ENCODE data around the gene NDUFS5.
A peak's percentile ranks its signal among the peaks of the same experiment; 100 is the strongest.
"Not testable (repeated sequence)": the region's sequence is repeated elsewhere in the genome, so short reads cannot be mapped to it uniquely, and the experiment has no call there.

NDUFS5 gene

DNA sequence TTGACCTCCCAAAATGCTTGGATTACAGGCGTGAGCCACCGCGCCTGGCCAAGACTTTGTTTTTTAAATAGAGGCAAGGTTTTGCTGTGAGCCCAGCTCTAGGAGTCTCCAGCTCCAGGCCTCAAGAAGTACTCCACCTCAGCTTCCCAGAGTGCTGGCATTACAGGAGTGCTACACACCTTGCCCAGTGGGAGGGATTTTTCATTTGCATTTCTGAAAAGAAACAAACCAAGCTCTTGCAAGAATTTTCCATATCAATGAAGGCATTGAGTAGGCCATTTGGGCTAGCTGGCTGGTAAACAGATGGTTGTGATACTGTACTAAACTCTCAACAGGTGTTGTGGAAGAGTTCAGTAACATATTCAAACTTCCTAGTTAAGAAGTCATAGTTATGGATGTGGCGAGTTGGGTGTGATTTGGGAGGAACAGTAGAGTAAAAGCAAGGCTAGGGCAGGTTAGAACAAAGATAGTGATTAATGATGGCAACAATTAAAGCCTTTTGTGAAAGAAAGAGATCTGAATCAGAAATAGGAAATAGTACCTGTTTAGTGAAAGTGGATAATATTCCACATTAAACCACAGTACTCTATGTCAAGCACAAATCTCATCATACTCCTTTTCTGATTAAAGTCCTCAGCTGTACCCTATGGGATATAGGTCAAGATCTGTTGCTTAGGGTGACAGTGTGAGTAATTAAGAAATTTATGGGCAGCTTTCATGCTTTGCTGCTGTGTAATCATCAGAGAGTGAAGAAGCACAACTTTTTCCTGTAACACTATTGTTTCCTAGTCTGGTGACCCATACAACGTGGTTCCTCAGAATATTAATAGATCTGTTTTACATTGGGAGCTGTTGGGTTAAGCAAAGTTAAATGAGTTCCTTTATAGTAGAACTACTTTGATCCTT, 24.4 kb upstream of the NDUFS5 start:
- no peaks in the 10 kb centered on the region for H3K27me3 Mint-ChIP-seq
- peaks cover 92% of the 10 kb centered on the region for H3K36me3 Mint-ChIP-seq (ENCODE audit: low read depth)
- H3K4me1 Mint-ChIP-seq (ENCODE audit: low read depth): peaks cover 33% of the 10 kb centered on the region
- peak overlapping the region; percentile 51 for H3K27ac Mint-ChIP-seq
- H3K9me3 Mint-ChIP-seq: no peaks in the 10 kb centered on the region
- H3K4me3 Mint-ChIP-seq: no peak overlapping the region
- intact Hi-C loops (cut with micrococcal nuclease): no loop called here

DNA sequence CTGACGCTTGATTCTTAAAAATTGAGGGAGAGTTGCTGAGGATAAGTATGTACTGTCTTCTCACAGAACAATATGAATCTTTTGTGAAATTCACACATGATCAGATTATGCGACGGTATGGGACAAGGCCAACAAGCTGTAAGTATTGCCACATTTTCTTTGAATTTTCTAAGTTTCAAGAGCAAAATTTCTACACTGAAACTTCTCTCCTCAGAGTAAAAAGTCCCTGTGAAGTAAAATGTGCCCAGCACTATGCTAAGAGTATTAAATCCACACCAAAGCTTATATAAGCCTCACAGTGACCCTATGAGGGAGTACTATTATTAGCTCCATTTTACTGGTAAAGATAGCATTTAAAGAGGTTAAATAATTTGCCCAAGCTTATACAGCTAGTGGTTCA, 22.9 kb upstream of the NDUFS5 start:
- no peak overlapping the region for H3K4me3 Mint-ChIP-seq
- no peaks in the 10 kb centered on the region for H3K9me3 Mint-ChIP-seq
- intact Hi-C loops (cut with micrococcal nuclease): no loop called here
- peak overlapping the region; percentile 51 for H3K27ac Mint-ChIP-seq
- H3K27me3 Mint-ChIP-seq: no peaks in the 10 kb centered on the region
- H3K36me3 Mint-ChIP-seq (ENCODE audit: low read depth): peaks cover 93% of the 10 kb centered on the region
- H3K4me1 Mint-ChIP-seq (ENCODE audit: low read depth): peaks cover 28% of the 10 kb centered on the region

DNA sequence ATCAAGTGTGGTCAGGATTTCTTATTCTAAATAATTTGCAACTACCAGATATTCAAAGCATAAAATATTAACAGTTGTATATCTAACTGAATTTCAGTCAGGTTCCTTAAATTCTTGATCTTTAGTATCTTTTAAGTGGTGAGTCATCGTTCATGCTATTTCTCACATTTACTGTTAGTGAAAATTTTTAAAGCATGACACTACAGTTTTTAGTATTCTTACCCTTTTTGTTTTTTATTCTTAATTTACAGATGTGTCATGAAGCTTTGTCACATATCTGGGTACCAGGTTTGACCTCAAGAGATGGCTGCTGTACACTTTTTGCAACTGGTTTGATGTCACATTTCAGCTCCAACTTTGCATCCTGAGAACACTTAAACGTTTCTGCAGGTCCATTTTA, 22.4 kb upstream of the NDUFS5 start:
- Mint-ChIP-seq H3K9me3 (no peaks in the 10 kb centered on the region), H3K4me1 (ENCODE audit: low read depth) (peaks cover 31% of the 10 kb centered on the region), H3K4me3 (no peak overlapping the region), H3K36me3 (ENCODE audit: low read depth) (peaks cover 96% of the 10 kb centered on the region), H3K27me3 (no peaks in the 10 kb centered on the region), H3K27ac (no peak overlapping the region)
- intact Hi-C loops (cut with micrococcal nuclease): no loop called here

DNA sequence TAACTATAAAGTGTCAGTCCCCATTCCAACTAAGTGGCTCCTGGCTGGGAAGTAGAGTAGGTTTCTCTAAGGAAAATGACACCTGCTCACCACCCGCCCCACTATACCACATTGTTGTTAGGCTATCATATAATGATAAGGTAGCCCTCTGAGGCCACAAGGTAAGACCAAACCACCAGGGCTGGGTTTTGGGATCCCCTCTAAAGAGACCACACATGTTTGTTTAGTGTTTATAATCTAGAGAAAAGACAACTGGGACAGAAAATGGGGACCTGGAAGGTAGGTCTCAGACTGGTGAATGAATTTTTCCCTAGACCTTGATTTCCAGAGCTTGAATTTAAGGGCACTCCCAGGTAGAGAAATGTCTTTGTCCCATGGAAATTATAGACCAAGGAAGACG, 19.9 kb upstream of the NDUFS5 start:
- Mint-ChIP-seq H3K27ac (no peak overlapping the region), H3K9me3 (no peaks in the 10 kb centered on the region), H3K27me3 (no peaks in the 10 kb centered on the region), H3K36me3 (ENCODE audit: low read depth) (peaks cover 94% of the 10 kb centered on the region), H3K4me1 (ENCODE audit: low read depth) (peaks cover 25% of the 10 kb centered on the region), H3K4me3 (no peak overlapping the region)
- intact Hi-C loops (cut with micrococcal nuclease): no loop called here

DNA sequence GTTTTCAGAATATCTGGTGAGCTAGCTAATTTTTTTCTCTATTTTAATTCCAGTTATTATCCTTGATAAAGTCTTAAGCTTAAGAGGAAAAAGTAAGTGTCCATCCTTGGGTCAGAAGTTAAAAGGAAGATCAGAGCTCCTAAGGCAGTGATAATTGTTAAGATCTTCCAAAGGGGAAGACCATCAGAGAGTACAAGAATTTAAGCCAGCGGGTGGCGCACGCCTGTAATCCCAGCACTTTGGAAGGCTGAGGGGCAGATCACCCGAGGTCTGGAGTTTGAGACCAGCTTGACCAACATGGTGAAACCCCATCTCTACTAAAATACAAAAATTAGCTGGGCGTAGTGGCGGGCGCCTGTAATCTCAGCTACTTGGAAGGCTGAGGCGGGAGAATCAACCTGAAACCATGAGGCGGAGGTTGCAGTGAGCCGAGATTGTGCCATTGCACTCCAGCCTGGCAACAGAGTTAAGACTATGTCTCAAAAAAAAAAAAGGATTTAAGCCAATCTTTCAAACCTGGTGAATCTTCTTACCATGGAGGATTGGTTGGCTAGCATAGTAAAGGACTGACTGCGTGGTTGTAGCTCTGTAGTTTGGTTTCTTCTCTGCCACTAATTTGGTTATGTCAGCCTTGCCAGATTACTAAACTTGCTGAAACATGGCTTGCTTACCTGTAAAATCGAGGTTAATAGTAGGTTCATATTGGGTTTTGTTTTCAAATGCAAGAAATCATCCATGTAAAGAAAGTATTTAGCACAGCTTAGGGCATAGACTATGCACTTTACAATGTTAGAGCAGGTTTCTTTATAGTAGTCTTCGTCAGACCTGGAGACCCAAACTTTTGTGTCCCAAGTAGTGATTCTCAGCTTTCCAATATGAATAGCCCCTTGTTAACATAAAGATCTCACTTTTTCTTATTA, 19.2 kb upstream of the NDUFS5 start:
- Mint-ChIP-seq H3K36me3 (ENCODE audit: low read depth) (peaks cover 94% of the 10 kb centered on the region), H3K27me3 (no peaks in the 10 kb centered on the region), H3K9me3 (no peaks in the 10 kb centered on the region), H3K4me1 (ENCODE audit: low read depth) (peaks cover 19% of the 10 kb centered on the region), H3K4me3 (no peak overlapping the region), H3K27ac (no peak overlapping the region)
- intact Hi-C loops (cut with micrococcal nuclease): no loop called here

DNA sequence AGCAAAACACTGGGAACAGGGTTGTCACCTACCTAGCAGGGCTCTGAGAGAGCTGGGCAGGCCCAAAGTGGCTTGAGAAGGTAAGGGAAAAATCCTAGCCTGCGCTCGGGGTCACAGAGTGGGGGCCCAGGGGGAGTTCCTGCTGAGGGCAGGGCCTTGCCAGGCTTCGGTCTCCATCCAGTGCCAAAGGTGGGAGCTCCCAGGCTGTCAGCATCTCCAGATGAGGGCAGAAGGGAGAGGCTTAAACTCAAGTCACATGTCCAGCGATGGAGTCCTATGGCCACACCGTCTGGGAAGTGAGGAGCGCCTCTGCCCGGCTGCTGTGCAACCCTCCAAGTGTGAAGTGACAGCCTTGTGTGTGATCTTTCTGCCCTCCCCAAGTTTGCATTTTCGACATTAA, 11.2 kb upstream of the NDUFS5 start:
- H3K36me3 Mint-ChIP-seq (ENCODE audit: low read depth): peaks cover 44% of the 10 kb centered on the region
- H3K4me3 Mint-ChIP-seq; H3K27me3 Mint-ChIP-seq; H3K9me3 Mint-ChIP-seq; H3K4me1 Mint-ChIP-seq (ENCODE audit: low read depth); H3K27ac Mint-ChIP-seq; intact Hi-C loops (cut with micrococcal nuclease): not testable (repeated sequence)

DNA sequence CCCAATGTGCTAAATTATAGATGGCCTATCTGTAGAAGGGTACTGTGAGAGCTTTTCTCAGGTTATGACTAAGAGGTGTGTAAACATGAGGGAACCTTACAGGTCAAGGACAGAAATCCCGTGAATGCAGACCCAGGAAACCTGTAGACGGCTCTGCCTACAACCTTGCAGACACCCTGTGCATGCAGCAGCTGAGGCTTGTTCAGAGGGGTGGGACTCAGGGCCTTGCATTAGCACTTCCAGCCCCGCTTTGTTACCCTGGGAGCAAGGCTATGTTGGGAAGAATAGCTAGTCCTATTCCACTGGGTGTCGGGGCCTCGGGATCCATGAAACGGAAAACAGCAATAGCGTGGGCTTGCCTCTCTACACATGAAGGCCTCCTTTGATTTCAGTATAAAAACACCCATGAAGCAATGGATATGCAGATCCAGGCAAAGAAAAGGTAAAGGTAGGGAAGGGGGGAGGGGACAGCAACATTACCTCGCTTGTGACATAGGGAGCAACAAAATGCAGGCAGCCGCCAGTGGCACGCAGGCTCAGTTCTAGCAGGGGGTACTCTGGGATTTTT, 9.5 kb upstream of the NDUFS5 start:
- H3K36me3 Mint-ChIP-seq (ENCODE audit: low read depth): peaks cover 29% of the 10 kb centered on the region
- no peak overlapping the region for H3K4me3 Mint-ChIP-seq
- H3K4me1 Mint-ChIP-seq (ENCODE audit: low read depth): no peaks in the 10 kb centered on the region
- intact Hi-C loops (cut with micrococcal nuclease): no loop called here
- H3K27me3 Mint-ChIP-seq: peaks cover 2% of the 10 kb centered on the region
- no peak overlapping the region for H3K27ac Mint-ChIP-seq
- H3K9me3 Mint-ChIP-seq: no peaks in the 10 kb centered on the region

DNA sequence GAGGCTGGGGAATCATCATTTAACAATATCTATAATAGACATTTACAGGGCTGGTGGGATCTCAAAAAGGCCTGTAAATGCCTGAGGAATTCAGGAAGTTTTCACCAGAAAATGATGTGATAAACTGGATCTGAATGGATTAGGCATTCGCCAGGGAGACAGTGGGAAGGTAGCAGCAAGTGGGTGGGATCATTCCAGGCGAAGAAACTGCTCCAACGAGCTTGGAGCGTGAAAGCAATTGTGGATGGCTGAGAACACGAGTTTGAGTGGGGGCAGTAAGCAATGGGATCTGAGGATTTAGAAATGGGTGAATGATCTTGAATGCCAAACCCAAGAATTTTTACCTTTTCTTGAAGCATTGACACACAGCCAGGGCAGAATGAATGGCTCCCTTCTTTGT, 8.9 kb upstream of the NDUFS5 start:
- Mint-ChIP-seq H3K4me3 (no peak overlapping the region), H3K9me3 (no peaks in the 10 kb centered on the region), H3K36me3 (ENCODE audit: low read depth) (peaks cover 23% of the 10 kb centered on the region), H3K27me3 (peaks cover 2% of the 10 kb centered on the region), H3K27ac (no peak overlapping the region), H3K4me1 (ENCODE audit: low read depth) (no peaks in the 10 kb centered on the region)
- intact Hi-C loops (cut with micrococcal nuclease): no loop called here

DNA sequence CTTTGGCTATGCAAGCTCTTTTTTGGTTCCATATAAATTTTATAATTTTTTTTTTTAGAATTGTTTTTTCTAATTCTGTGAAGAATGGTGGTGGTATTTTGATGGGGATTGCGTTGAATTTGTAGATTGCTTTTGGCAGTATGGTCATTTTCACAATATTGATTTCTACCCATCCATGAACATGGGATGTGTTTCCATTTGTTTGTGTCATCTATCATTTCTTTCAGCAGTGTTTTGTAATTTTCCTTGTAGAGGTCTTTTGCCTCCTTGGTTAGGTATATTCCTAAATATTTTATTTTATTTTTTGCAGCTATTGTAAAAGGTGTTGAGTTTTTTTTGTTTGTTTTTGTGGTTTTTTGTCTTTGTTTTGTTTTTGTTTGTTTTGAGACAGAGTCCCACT, 5.7 kb upstream of the NDUFS5 start:
- intact Hi-C loops (cut with micrococcal nuclease); H3K4me3 Mint-ChIP-seq; H3K4me1 Mint-ChIP-seq (ENCODE audit: low read depth); H3K27me3 Mint-ChIP-seq; H3K27ac Mint-ChIP-seq; H3K36me3 Mint-ChIP-seq (ENCODE audit: low read depth); H3K9me3 Mint-ChIP-seq: not testable (repeated sequence)

DNA sequence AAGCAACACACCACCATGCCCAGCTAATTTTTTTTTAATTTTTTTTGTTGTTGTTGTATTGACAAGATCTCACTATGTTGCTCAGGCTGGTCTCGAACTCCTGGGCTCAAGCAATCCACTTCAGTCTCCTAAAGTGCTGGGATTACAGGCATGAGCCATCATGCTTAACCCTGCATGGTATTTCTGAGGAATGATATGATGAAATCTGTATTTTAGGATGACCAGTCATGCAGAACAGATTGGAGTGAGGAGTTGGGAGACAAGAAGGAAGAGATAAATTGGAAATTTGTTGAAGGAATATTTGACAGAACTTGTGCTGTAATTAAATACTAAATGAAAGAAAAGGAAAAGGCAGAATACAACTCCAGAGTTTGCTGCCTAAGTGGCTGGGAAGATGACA, 4.7 kb upstream of the NDUFS5 start:
- no peaks in the 10 kb centered on the region for H3K9me3 Mint-ChIP-seq
- H3K27ac Mint-ChIP-seq: no peak overlapping the region
- H3K4me1 Mint-ChIP-seq (ENCODE audit: low read depth): peaks cover 9% of the 10 kb centered on the region
- intact Hi-C loops (cut with micrococcal nuclease): no loop called here
- peaks cover 2% of the 10 kb centered on the region for H3K27me3 Mint-ChIP-seq
- peaks cover 3% of the 10 kb centered on the region for H3K36me3 Mint-ChIP-seq (ENCODE audit: low read depth)
- no peak overlapping the region for H3K4me3 Mint-ChIP-seq

DNA sequence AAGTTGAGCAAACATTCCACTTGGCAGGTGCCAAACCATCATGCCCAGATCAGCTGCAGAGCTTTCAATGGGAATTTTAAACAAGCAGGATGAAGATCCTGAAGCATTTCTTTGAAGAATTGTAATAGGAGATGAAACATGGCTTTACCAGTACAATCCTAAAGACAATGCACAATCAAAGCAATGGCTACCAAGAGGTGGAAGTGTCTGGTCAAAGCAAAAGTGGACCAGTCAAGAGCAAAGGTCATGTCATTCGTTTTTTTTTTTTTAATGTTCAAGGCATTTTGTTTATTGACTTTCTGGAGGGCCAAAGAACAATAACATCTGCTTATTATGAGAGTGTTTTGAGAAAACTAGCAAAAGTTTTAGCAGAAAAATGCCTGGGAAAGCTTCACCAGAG, 3.0 kb upstream of the NDUFS5 start:
- Mint-ChIP-seq H3K4me3 (no peak overlapping the region), H3K9me3 (no peaks in the 10 kb centered on the region), H3K4me1 (ENCODE audit: low read depth) (peaks cover 9% of the 10 kb centered on the region), H3K27ac (no peak overlapping the region), H3K36me3 (ENCODE audit: low read depth) (peaks cover 10% of the 10 kb centered on the region), H3K27me3 (peaks cover 2% of the 10 kb centered on the region)
- intact Hi-C loops (cut with micrococcal nuclease): no loop called here

DNA sequence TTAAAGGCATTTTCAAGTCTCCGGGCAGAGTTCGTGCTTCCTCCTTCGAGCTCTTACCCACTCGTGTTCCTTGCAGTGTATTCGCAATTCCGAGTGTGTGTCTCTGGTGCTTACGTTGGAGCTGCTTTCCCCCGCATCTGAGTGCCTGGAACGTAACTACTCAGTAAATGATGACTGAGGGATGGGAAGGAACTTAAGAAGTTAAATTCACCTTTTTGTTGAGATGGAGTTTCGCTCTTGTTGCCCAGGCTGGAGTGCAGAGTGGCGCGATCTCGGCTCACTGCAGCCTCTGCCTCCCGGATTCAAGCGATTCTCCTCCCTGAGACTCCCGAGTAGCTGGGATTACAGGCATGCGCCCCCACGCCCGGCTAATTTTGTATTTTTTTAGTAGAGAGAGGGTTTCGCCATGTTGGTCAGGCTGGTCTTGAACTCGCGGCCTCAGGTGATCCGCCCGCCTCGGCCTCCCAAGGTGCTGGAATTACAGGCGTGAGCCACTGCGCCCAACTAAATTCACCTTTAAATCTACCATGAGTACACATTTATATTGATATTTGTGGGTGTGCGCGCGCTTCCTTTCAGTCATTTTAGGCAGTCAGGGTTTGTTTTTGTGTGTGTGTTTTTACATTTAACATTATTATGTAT, 837 bp downstream of the NDUFS5 start:
- Mint-ChIP-seq H3K9me3 (no peaks in the 10 kb centered on the region), H3K4me1 (ENCODE audit: low read depth) (peaks cover 12% of the 10 kb centered on the region), H3K27ac (peak overlapping the region; percentile 94), H3K27me3 (no peaks in the 10 kb centered on the region), H3K4me3 (peak overlapping the region; percentile 96), H3K36me3 (ENCODE audit: low read depth) (peaks cover 49% of the 10 kb centered on the region)
- intact Hi-C loops (cut with micrococcal nuclease): no loop called here

DNA sequence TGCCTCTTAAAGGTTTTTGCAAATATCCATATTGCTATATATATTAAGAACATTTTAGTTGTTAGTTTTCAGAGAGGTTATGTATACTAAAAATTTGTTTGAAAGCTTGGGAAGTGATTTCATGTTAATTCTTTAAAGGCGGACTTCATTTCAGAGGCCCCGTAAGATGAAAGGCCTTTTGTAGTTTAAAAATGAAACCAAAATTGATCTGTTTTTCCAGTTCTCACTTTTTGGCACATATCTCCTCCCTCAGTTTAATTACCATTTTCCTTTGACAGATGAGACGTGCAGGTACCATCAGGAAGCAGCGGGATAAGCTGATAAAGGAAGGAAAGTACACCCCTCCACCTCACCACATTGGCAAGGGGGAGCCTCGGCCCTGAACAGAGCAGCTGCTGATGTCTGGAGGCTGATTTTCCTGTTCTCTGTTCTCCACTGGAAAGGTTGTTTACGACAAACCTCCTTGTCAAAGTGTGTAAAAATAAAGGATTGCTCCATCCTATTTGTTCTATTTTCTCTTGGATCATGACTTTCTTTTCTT, 8.0 kb downstream of the NDUFS5 start:
- peaks cover 94% of the 10 kb centered on the region for H3K36me3 Mint-ChIP-seq (ENCODE audit: low read depth)
- no peak overlapping the region for H3K27ac Mint-ChIP-seq
- H3K4me3 Mint-ChIP-seq: no peak overlapping the region
- H3K27me3 Mint-ChIP-seq: no peaks in the 10 kb centered on the region
- no peaks in the 10 kb centered on the region for H3K9me3 Mint-ChIP-seq
- intact Hi-C loops (cut with micrococcal nuclease): no loop called here
- H3K4me1 Mint-ChIP-seq (ENCODE audit: low read depth): peaks cover 10% of the 10 kb centered on the region

Data from dendritic cell treated with granulocyte-macrophage colony-stimulating factor and Interleukin-4, amounts not matched to agents 40 ng/mL and 50 ng/mL, for 4 days (primary cell).